SU-DHL-6 (cell line): ENCODE measurements around the gene UBE4B.

Experiments used
- CTCF ChIP-seq: fragments of 200-600 bp; sonication (generic); IDR thresholded peaks from one replicate; pipeline ENCODE4 v1.5.1; 2017; ENCODE audit warnings: antibody characterized with exemption, mild to moderate bottlenecking, low read length, moderate library complexity; ENCODE audit not compliant: insufficient read depth, poor library complexity, severe bottlenecking
- EZH2phosphoT487 ChIP-seq: fragments of 200-600 bp; sonication (generic), shearing (Covaris generic); conservative IDR thresholded peaks from 2 replicates; pipeline ENCODE4 v1.6.1; 2018; ENCODE audit warnings: mild to moderate bottlenecking, antibody characterized with exemption, low read length, moderate library complexity, mixed read lengths

- TF ChIP-seq CTCF (no peak), EZH2phosphoT487 (no peak)
Measured at GRCh38 chr1:10149231-10149630, 116.5 kb downstream of the UBE4B start.
